Stimulated activated effector memory CD8-positive, alpha-beta T cell treated with anti-CD3 and anti-CD28 coated beads, Interleukin-12 subunit alpha, Interleukin-12 subunit beta, amount 100 ng/mL, for 72 hours (primary cell): ENCODE results near the gene TRIM2.
A peak's percentile ranks its signal among the peaks of the same experiment; 100 is the strongest.

ENCODE experiments used
- ATAC-seq: fragments of 150-1000 bp; cut with Tn5 transposase; 2 replicates; pipeline ENCODE4 v1.10.0; 2021
- DNase-seq, 2 donors: peaks; one replicate each; pipeline ENCODE4 v3.0.0; 2021 to 2022; ENCODE audit warnings: low spot score in 2 of 2
- H3K27ac Mint-ChIP-seq: one replicate; pipeline ENCODE4 v1.8.0; 2022; ENCODE audit warnings: mild to moderate bottlenecking, mixed read lengths
- H3K36me3 Mint-ChIP-seq: one replicate; pipeline ENCODE4 v1.8.0; 2022; ENCODE audit warnings: mild to moderate bottlenecking, mixed read lengths
- H3K4me1 Mint-ChIP-seq: one replicate; pipeline ENCODE4 v1.8.0; 2022; ENCODE audit warnings: mixed read lengths
- H3K4me3 Mint-ChIP-seq: one replicate; pipeline ENCODE4 v1.8.0; 2022; ENCODE audit warnings: mild to moderate bottlenecking, mixed read lengths
- H3K9me3 Mint-ChIP-seq: one replicate; pipeline ENCODE4 v1.8.0; 2022; ENCODE audit warnings: mixed read lengths

TRIM2 gene

GRCh38 chr4:153227469-153228075 lies 23.3 kb downstream of the TRIM2 start:
- DNase-seq (no peak), ATAC-seq (no peak)
- Mint-ChIP-seq H3K4me1 (peaks cover under 1% of the 10 kb centered on the region), H3K9me3 (no peaks in the 10 kb centered on the region), H3K4me3 (no peak overlapping the region), H3K27ac (no peak overlapping the region), H3K36me3 (no peaks in the 10 kb centered on the region)

- Mint-ChIP-seq H3K9me3 (no peaks in the 10 kb centered on the region), H3K27ac (no peak overlapping the region), H3K36me3 (no peaks in the 10 kb centered on the region), H3K4me3 (no peak overlapping the region), H3K4me1 (peaks cover 11% of the 10 kb centered on the region)
- ATAC-seq (no peak), DNase-seq (no peak)
Measured at GRCh38 chr4:153228512-153229140, 24.4 kb downstream of the TRIM2 start.

DNA sequence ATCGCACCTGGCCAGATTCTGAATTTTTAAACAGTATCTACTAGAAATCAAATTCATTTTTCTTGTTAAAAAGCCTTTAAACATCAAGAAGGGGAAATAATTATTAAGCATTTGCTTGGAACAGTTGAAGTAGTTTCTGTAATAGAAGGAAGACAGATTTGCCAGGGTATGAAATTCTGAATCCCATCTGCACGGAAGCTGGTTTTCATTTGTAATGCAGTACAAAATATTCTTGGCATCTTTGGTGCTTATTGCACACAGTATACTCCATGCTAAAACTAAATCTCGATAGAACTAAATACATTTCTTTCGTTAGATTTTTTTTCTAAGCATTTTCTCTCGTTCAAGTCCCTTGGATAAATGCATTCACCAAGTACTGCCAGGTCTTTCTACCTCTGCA lies 25.3 kb downstream of the TRIM2 start:
- DNase-seq, result no peak
- Mint-ChIP-seq H3K36me3 (no peaks in the 10 kb centered on the region), H3K9me3 (no peaks in the 10 kb centered on the region), H3K4me1 (peaks cover 12% of the 10 kb centered on the region), H3K4me3 (no peak overlapping the region), H3K27ac (no peak overlapping the region)
- no peak for ATAC-seq

GRCh38 chr4:153232768-153233167 lies 28.5 kb downstream of the TRIM2 start:
- Mint-ChIP-seq H3K27ac (no peak overlapping the region), H3K36me3 (no peaks in the 10 kb centered on the region), H3K9me3 (no peaks in the 10 kb centered on the region), H3K4me3 (no peak overlapping the region), H3K4me1 (peaks cover 12% of the 10 kb centered on the region)
- ATAC-seq (peak; percentile 46), DNase-seq (no peak)

- Mint-ChIP-seq H3K4me1 (peaks cover 12% of the 10 kb centered on the region), H3K9me3 (no peaks in the 10 kb centered on the region), H3K36me3 (no peaks in the 10 kb centered on the region), H3K27ac (no peak overlapping the region), H3K4me3 (no peak overlapping the region)
- DNase-seq, result no peak
- no peak for ATAC-seq
Measured at GRCh38 chr4:153233761-153234371, 29.6 kb downstream of the TRIM2 start.

DNA sequence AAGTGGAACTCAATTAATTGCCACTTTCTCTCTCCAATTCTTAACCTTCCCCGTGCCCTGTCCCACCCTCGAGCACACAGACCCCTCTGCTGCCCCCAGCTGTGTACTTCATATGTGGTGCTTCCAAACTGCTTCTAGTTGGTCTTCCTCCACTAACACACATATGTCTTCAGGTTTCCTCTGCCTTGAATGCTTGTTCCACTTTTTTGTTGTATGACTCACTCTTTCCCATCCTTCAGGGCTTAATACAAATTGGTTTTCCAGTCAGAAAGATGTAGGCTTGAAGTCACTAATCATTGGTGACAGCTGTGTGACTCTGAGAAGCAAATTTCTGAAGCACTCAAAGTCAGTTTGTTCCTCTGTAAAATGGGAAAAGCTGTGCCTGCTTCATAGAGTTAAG lies 30.6 kb downstream of the TRIM2 start:
- no peak for ATAC-seq

GRCh38 chr4:153238135-153238919 lies 34.1 kb downstream of the TRIM2 start:
- no peak overlapping the region for H3K4me3 Mint-ChIP-seq
- H3K36me3 Mint-ChIP-seq, result no peaks in the 10 kb centered on the region

More for the DNA sequence above, 30.6 kb downstream of the TRIM2 start:
- no peak overlapping the region for H3K27ac Mint-ChIP-seq
- no peak overlapping the region for H3K4me3 Mint-ChIP-seq
- H3K4me1 Mint-ChIP-seq, result peaks cover 12% of the 10 kb centered on the region
- no peak for DNase-seq
- no peaks in the 10 kb centered on the region for H3K36me3 Mint-ChIP-seq
- H3K9me3 Mint-ChIP-seq, result no peaks in the 10 kb centered on the region

GRCh38 chr4:153239409-153239808 lies 35.2 kb downstream of the TRIM2 start:
- H3K27ac Mint-ChIP-seq, result no peak overlapping the region
- DNase-seq (no peak), ATAC-seq (no peak)

More at GRCh38 chr4:153238135-153238919, 34.1 kb downstream of the TRIM2 start:
- Mint-ChIP-seq H3K4me1 (peaks cover 10% of the 10 kb centered on the region), H3K27ac (no peak overlapping the region), H3K9me3 (no peaks in the 10 kb centered on the region)
- ATAC-seq (no peak), DNase-seq (no peak)

GRCh38 chr4:153241295-153241694 lies 37.1 kb downstream of the TRIM2 start:
- H3K36me3 Mint-ChIP-seq, result no peaks in the 10 kb centered on the region
- no peak overlapping the region for H3K4me3 Mint-ChIP-seq
- ATAC-seq, result no peak

More at GRCh38 chr4:153239409-153239808, 35.2 kb downstream of the TRIM2 start:
- Mint-ChIP-seq H3K36me3 (no peaks in the 10 kb centered on the region), H3K4me3 (no peak overlapping the region), H3K4me1 (peaks cover 6% of the 10 kb centered on the region), H3K9me3 (no peaks in the 10 kb centered on the region)

GRCh38 chr4:153241970-153242838 lies 38.0 kb downstream of the TRIM2 start:
- no peak for DNase-seq
- no peak overlapping the region for H3K4me3 Mint-ChIP-seq

More at GRCh38 chr4:153241295-153241694, 37.1 kb downstream of the TRIM2 start:
- H3K27ac Mint-ChIP-seq, result no peak overlapping the region
- no peak for DNase-seq
- H3K9me3 Mint-ChIP-seq, result no peaks in the 10 kb centered on the region
- peaks cover 6% of the 10 kb centered on the region for H3K4me1 Mint-ChIP-seq

DNA sequence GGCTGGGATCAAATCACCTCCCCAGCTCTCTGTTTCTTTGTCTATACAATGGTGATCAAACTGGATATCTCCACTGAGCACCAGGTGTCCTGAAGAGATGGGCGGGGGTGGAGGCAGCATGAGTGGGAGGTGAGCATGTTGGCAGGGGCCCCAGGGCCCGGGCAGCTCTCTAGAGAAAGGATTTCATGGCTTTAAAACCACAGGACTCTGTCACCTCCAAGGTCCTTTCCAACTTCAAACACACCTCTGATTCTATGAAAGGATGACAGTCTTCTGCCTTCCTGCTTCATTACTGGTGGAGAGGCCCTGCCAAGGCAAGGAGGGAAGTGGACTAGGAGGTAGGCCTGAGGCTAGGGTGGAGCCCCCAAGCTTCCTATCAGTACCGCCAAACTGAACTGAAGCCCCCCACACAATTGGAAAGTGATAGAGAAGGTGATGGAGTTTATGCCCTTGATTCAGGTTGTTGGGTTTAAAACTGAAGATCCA lies 38.6 kb downstream of the TRIM2 start:
- DNase-seq, result no peak
- H3K9me3 Mint-ChIP-seq, result no peaks in the 10 kb centered on the region
- H3K36me3 Mint-ChIP-seq, result no peaks in the 10 kb centered on the region
- H3K27ac Mint-ChIP-seq, result no peak overlapping the region
- H3K4me3 Mint-ChIP-seq, result no peak overlapping the region
- peak; percentile 13 for ATAC-seq
- peaks cover 6% of the 10 kb centered on the region for H3K4me1 Mint-ChIP-seq

More at GRCh38 chr4:153241970-153242838, 38.0 kb downstream of the TRIM2 start:
- H3K9me3 Mint-ChIP-seq, result no peaks in the 10 kb centered on the region
- no peak overlapping the region for H3K27ac Mint-ChIP-seq
- ATAC-seq, result peak; percentile 11
- peaks cover 6% of the 10 kb centered on the region for H3K4me1 Mint-ChIP-seq
- no peaks in the 10 kb centered on the region for H3K36me3 Mint-ChIP-seq

GRCh38 chr4:153243468-153243867 lies 39.2 kb downstream of the TRIM2 start:
- Mint-ChIP-seq H3K4me1 (peaks cover 6% of the 10 kb centered on the region), H3K36me3 (no peaks in the 10 kb centered on the region), H3K9me3 (no peaks in the 10 kb centered on the region), H3K4me3 (no peak overlapping the region), H3K27ac (no peak overlapping the region)
- DNase-seq (no peak), ATAC-seq (no peak)

- Mint-ChIP-seq H3K27ac (no peak overlapping the region), H3K9me3 (no peaks in the 10 kb centered on the region), H3K4me1 (peaks cover 16% of the 10 kb centered on the region), H3K36me3 (no peaks in the 10 kb centered on the region), H3K4me3 (no peak overlapping the region)
- ATAC-seq, result no peak
- DNase-seq, result no peak
Measured at GRCh38 chr4:153244969-153245368, 40.7 kb downstream of the TRIM2 start.

DNA sequence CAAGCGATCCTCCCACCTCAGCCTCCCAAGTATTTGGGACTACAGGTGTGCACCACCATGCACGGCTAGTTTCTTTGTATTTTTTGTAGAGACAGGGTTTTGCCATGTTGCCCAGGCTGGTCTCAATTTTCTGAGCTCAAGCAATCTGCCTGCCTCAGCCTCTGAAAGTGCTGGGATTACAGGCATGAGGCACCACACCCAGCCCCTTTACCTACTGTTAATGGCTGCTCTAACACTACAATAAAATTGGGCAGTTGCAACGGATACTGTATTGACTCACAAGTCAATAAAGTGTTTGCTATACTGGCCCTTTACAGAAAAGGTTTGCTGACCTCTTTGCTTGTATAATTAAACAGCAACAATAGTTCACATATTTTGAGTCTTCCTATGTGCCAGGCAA lies 41.5 kb downstream of the TRIM2 start:
- H3K27ac Mint-ChIP-seq, result no peak overlapping the region
- no peaks in the 10 kb centered on the region for H3K9me3 Mint-ChIP-seq
- H3K4me3 Mint-ChIP-seq, result no peak overlapping the region
- H3K4me1 Mint-ChIP-seq, result peaks cover 16% of the 10 kb centered on the region
- DNase-seq, result no peak
- H3K36me3 Mint-ChIP-seq, result no peaks in the 10 kb centered on the region
- ATAC-seq, result no peak
